ENCODE measurements around the gene CD79A.
A peak's percentile ranks its signal among the peaks of the same experiment; 100 is the strongest.

CD79A gene

GRCh38 chr19:41862445-41862986, 14.6 kb upstream of the CD79A start:
- no peak for DNase-seq (ENCODE audit: low read depth in 1 of 2, low spot score in 1 of 2)
- peak overlapping the region; percentile 26 for H3K27ac ChIP-seq (replicated peaks)
- peak overlapping the region; percentile 87 for H3K4me3 ChIP-seq (replicated peaks; ENCODE audit: insufficient read depth, low read length)
- no peaks in the 10 kb centered on the region for H3K27me3 ChIP-seq (ENCODE audit: insufficient read depth, poor library complexity, severe bottlenecking)
- TF ChIP-seq SPI1 (IDR thresholded peaks at IDR 0.05; ENCODE audit: borderline replicate concordance, low read depth) (no peak), POLR2AphosphoS5 (IDR thresholded peaks at IDR 0.05; ENCODE audit: low read depth) (no peak), REST (IDR thresholded peaks at IDR 0.05; ENCODE audit: insufficient replicate concordance, low read depth) (no peak), GABPA (IDR thresholded peaks at IDR 0.05; ENCODE audit: low read depth) (no peak), CTCF (IDR thresholded peaks at IDR 0.05; ENCODE audit: insufficient read depth, low read length) (no peak)

GRCh38 chr19:41863209-41863931, 13.7 kb upstream of the CD79A start:
- peak overlapping the region; percentile 26 for H3K27ac ChIP-seq (replicated peaks)
- peak; percentile 59 to 90 for DNase-seq (ENCODE audit: low read depth in 1 of 2, low spot score in 1 of 2)
- no peaks in the 10 kb centered on the region for H3K27me3 ChIP-seq (ENCODE audit: insufficient read depth, poor library complexity, severe bottlenecking)
- H3K4me3 ChIP-seq (replicated peaks; ENCODE audit: insufficient read depth, low read length), result peak overlapping the region; percentile 87
- TF ChIP-seq REST (IDR thresholded peaks at IDR 0.05; ENCODE audit: insufficient replicate concordance, low read depth), result peak; percentile 55
- no peak for TF ChIP-seq CTCF (IDR thresholded peaks at IDR 0.05; ENCODE audit: insufficient read depth, low read length)
- peak; percentile 44; the same call in 1 of the 2 replicates for TF ChIP-seq SPI1 (IDR thresholded peaks at IDR 0.05; ENCODE audit: borderline replicate concordance, low read depth)

- no peak for DNase-seq (ENCODE audit: low read depth in 1 of 2, low spot score in 1 of 2)
- TF ChIP-seq CTCF (IDR thresholded peaks at IDR 0.05; ENCODE audit: insufficient read depth, low read length) (no peak), POLR2AphosphoS5 (IDR thresholded peaks at IDR 0.05; ENCODE audit: low read depth) (peak; percentile 45; the same call in 1 of the 2 replicates)
- Histone ChIP-seq H3K27ac (replicated peaks) (peak overlapping the region; percentile 26), H3K27me3 (ENCODE audit: insufficient read depth, poor library complexity, severe bottlenecking) (no peaks in the 10 kb centered on the region), H3K4me3 (replicated peaks; ENCODE audit: insufficient read depth, low read length) (no peak overlapping the region)
Observed at GRCh38 chr19:41864374-41864773, 12.7 kb upstream of the CD79A start.

Data from HL-60 (cell line).